Parathyroid adenoma (tissue), 2 donors: ENCODE data around the gene TAS2R31.

Experiments
- H2AFZ ChIP-seq: fragments of 300-600 bp; sonication (generic); one replicate; pipeline ENCODE4 v1.7.0; 2017; ENCODE audit warnings: antibody characterized with exemption, mild to moderate bottlenecking
- H3K27ac ChIP-seq: fragments of 300-600 bp; sonication (generic); one replicate; pipeline ENCODE4 v1.7.0; 2017
- H3K27me3 ChIP-seq: fragments of 300-600 bp; sonication (generic); one replicate; pipeline ENCODE4 v1.7.0; 2017; ENCODE audit warnings: low read length; ENCODE audit not compliant: control insufficient read depth, insufficient read depth
- H3K36me3 ChIP-seq: fragments of 300-600 bp; sonication (generic); one replicate; pipeline ENCODE4 v1.7.0; 2017; ENCODE audit warnings: low read length; ENCODE audit not compliant: control insufficient read depth, insufficient read depth
- H3K4me1 ChIP-seq: fragments of 300-600 bp; sonication (generic); one replicate; pipeline ENCODE4 v1.7.0; 2017; ENCODE audit warnings: control low read depth
- H3K4me2 ChIP-seq: fragments of 300-600 bp; sonication (generic); one replicate; pipeline ENCODE4 v1.7.0; 2017; ENCODE audit warnings: low read length
- H3K4me3 ChIP-seq: fragments of 300-600 bp; sonication (generic); one replicate; pipeline ENCODE4 v1.7.0; 2017; ENCODE audit warnings: low read depth, low read length
- H3K79me2 ChIP-seq: fragments of 300-600 bp; sonication (generic); one replicate; pipeline ENCODE4 v1.7.0; 2017; ENCODE audit warnings: control low read depth
- H3K9ac ChIP-seq: fragments of 300-600 bp; sonication (generic); one replicate; pipeline ENCODE4 v1.7.0; 2017; ENCODE audit warnings: mild to moderate bottlenecking
- H3K9me3 ChIP-seq: fragments of 300-600 bp; sonication (generic); one replicate; pipeline ENCODE4 v1.7.0; 2017; ENCODE audit warnings: low read length; ENCODE audit not compliant: control insufficient read depth
- CTCF ChIP-seq: fragments of 300-600 bp; sonication (generic); IDR thresholded peaks from one replicate; pipeline ENCODE4 v1.7.0; 2017; ENCODE audit warnings: antibody characterized with exemption, mild to moderate bottlenecking
- donor health status: primary hyperparathyroidism.

Gene TAS2R31

GRCh38 chr12:10986812-10987211, 44.4 kb downstream of the TAS2R31 start, which contains the start of gene TAS2R50:
TSS of gene TAS2R50 (minus strand) at chr12:10986912. CDS start at chr12:10986860, 52 bp downstream.
- H3K9me3 ChIP-seq, result no peaks in the 10 kb centered on the region
- no peaks in the 10 kb centered on the region for H3K36me3 ChIP-seq
- H3K27ac ChIP-seq, result no peak within 1 kb of the TSS
- peaks cover 3% of the 10 kb centered on the region for H3K79me2 ChIP-seq
- no peak for TF ChIP-seq CTCF
- H3K4me3 ChIP-seq, result no peak within 1 kb of the TSS
- H2AFZ ChIP-seq, result no peak within 1 kb of the TSS
- H3K27me3 ChIP-seq, result no peaks in the 10 kb centered on the region
- H3K9ac ChIP-seq, result no peak within 1 kb of the TSS
- H3K4me2 ChIP-seq, result no peak within 1 kb of the TSS
- H3K4me1 ChIP-seq, result no peaks in the 10 kb centered on the region

- H3K27me3 ChIP-seq, result no peaks in the 10 kb centered on the region
- H3K79me2 ChIP-seq, result peaks cover 3% of the 10 kb centered on the region
- no peak for TF ChIP-seq CTCF
- no peak overlapping the region for H3K9ac ChIP-seq
- no peaks in the 10 kb centered on the region for H3K36me3 ChIP-seq
- H3K4me3 ChIP-seq, result no peak overlapping the region
- H3K9me3 ChIP-seq, result no peaks in the 10 kb centered on the region
- H3K27ac ChIP-seq, result no peak overlapping the region
- no peak overlapping the region for H3K4me2 ChIP-seq
- no peak overlapping the region for H2AFZ ChIP-seq
- peaks cover 4% of the 10 kb centered on the region for H3K4me1 ChIP-seq
Observed at GRCh38 chr12:10982244-10982643, 49.0 kb downstream of the TAS2R31 start.
